Ovary (tissue), 9 donors: Measurements from ENCODE around the gene CDKN1B. TPM values are rescaled to one million over a fixed set of nuclear protein-coding genes. Genes with fewer than 3 reads are reported as not detected.

Source experiments
- DNase-seq, 5 donors: peaks; one replicate each; pipeline ENCODE4 v3.0.0-alpha.2; 2019 to 2020
- H3K27ac ChIP-seq, 2 donors: fragments of 200-600 bp; one replicate each; pipeline versions ENCODE4 v1.5.1 to v1.8.0; 2019 to 2022
- H3K27me3 ChIP-seq: fragments of 200-600 bp; one replicate; pipeline ENCODE4 v1.8.0; 2022
- H3K36me3 ChIP-seq: fragments of 200-600 bp; sonication (generic); one replicate; pipeline ENCODE4 v1.5.1; 2019
- H3K4me1 ChIP-seq: one replicate; pipeline ENCODE4 v1.8.1; 2013; ENCODE audit warnings: mild to moderate bottlenecking, moderate library complexity; ENCODE audit not compliant: insufficient read depth
- H3K4me3 ChIP-seq: fragments of 200-600 bp; sonication (generic); one replicate; pipeline ENCODE4 v1.5.1; 2017
- H3K9me3 ChIP-seq, 2 donors: fragments of 200-600 bp in 1 of 2; sonication (generic) in 1 of 2; one replicate each; pipeline versions ENCODE4 v1.5.1 to v1.8.1; 2013 to 2019; ENCODE audit warnings: mild to moderate bottlenecking in 1 of 2, moderate library complexity in 1 of 2
- EP300 ChIP-seq: sonication (generic); formaldehyde crosslinking; IDR thresholded peaks from one replicate; pipeline ENCODE4 v1.6.1; 2017; ENCODE audit warnings: antibody characterized with exemption
- POLR2A ChIP-seq: fragments of 450-650 bp; IDR thresholded peaks from one replicate; pipeline ENCODE4 v1.6.1; 2017; ENCODE audit warnings: antibody characterized with exemption, mild to moderate bottlenecking, moderate library complexity
- WGBS, 3 donors: extraction: QIAGEN DNeasy Blood & Tissue Kit in 1 of 3; methylation state at CpG; one replicate each; pipeline versions ENCODE4 v1.1.5 to v1.1.7; 2013 to 2017; 5-methylcytosine and 5-hydroxymethylcytosine counted together
- intact Hi-C, 4 donors: fragments of 100-400 bp; cut with DNase I; formaldehyde crosslinking; loops; one replicate each; pipeline versions ENCODE4 v1.11.0 to v1.15.1; 2022 to 2023
- polyA plus RNA-seq, 2 donors: library from polyadenylated mRNA; stranded (reverse); fragments of 200-250 nt in 1 of 2; fragments of 350-450 nt in 1 of 2; fragmentation: Illumina TruSeq in 1 of 2; extraction: RNeasy Lipid Tissue Mini Kit (QIAGEN cat#74804) in 1 of 2; gene quantifications; one replicate each; pipeline ENCODE4 v1.2.3, GENCODE V29; 2013 to 2014
- total RNA-seq, 7 donors: library from RNA; depleted of rRNA in 2 of 7; stranded (reverse); fragments of >200 nt in 2 of 7; fragmentation: NEBNext Ultra II Directional in 3 of 7; extraction: Animal tissue kit (Norgen Biotek cat#: 25700) in 3 of 7; gene quantifications; one replicate each; pipeline versions ENCODE4 v1.1.0 to v1.2.4, GENCODE V29; 2016 to 2023
- TF ChIP-seq, protein P1 (sequence below), 3 donors: fragments of 450-650 bp in 2 of 3; fragments of 200-600 bp in 1 of 3; IDR thresholded peaks; one replicate each; pipeline versions ENCODE4 v1.5.1 to v1.8.0; 2016 to 2022; ENCODE audit warnings: antibody characterized with exemption in 3 of 3, mild to moderate bottlenecking in 1 of 3
- donor health status: DM: no; HTN: no; CAD: no; lungs with moderate emphysema.
- donor health status: DM: no; HTN: no; CAD: no.
- donor health status: Bipolar disorder and iron deficiency.
- donor health status: DM: yes; HTN: yes; CAD: no.
- donor health status: DM: no; HTN: no; CAD: no.
- donor health status: DM: yes; HTN: yes; CAD: no.

The CDKN1B gene
- total and polyA plus RNA-seq, 9 donors, result 54.3 to 90.2 (median 75.5) TPM

DNA sequence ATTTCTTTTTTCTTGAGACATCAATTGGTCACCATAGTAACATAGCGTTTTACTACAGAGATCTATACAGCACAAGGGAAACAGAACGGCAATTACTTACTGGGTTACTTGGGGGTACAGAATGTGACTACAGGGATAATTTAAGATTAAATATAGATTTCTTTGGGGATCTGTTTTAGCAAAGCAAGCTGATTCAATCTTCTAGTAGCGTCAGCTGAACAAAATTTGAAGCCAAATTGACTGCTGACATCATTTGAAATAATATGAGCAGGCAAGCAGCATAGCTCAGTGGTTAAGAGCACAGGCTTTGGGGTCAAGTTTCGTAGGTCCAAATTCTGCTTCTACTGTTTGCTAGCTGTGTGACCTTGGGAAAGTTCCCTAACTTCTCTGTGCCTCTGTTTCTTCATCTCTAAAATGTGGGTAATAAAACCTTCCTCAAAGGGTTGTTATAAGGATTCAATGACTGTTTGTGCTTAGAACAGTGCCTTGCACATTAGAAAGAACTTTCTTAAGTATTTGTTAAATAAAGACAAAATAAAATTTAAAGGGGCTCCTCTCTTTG is 34.0 kb upstream of the CDKN1B start:
- H3K9me3 ChIP-seq, result no peaks in the 10 kb centered on the region
- intact Hi-C loops, result no loop called here
- TF ChIP-seq EP300 (no peak), POLR2A (no peak)
- TF ChIP-seq, protein P1, sequence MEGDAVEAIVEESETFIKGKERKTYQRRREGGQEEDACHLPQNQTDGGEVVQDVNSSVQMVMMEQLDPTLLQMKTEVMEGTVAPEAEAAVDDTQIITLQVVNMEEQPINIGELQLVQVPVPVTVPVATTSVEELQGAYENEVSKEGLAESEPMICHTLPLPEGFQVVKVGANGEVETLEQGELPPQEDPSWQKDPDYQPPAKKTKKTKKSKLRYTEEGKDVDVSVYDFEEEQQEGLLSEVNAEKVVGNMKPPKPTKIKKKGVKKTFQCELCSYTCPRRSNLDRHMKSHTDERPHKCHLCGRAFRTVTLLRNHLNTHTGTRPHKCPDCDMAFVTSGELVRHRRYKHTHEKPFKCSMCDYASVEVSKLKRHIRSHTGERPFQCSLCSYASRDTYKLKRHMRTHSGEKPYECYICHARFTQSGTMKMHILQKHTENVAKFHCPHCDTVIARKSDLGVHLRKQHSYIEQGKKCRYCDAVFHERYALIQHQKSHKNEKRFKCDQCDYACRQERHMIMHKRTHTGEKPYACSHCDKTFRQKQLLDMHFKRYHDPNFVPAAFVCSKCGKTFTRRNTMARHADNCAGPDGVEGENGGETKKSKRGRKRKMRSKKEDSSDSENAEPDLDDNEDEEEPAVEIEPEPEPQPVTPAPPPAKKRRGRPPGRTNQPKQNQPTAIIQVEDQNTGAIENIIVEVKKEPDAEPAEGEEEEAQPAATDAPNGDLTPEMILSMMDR (IDR thresholded peaks at IDR 0.05), result no peak
- WGBS, 3 donors, result 75 to 88% (median 79%) methylated on average over 4 of the region's 4 CpGs
- H3K27me3 ChIP-seq, result no peaks in the 10 kb centered on the region
- H3K36me3 ChIP-seq, result no peaks in the 10 kb centered on the region
- H3K4me3 ChIP-seq, result no peak overlapping the region
- no peak overlapping the region for H3K27ac ChIP-seq
- DNase-seq, result no peak
- H3K4me1 ChIP-seq, result no peaks in the 10 kb centered on the region

DNA sequence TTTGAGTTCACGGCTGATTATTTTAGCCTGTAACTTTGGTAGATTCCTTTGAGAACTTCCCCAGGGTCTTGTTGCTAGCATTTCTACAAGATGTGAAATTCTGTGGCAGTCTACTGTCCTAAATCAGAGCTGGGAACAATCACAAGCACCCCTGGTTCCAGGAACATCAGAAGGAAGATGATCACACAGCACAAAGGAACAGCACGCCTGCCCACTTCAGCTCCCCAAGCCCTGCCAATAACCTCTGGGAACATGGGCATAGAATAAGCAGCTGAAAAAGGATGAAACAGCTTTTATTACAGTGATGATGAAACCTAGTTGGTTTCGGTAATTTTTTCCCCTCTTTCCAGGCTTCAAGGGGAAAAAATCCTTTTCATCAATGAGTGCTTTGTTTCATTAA is 33.4 kb upstream of the CDKN1B start:
- Histone ChIP-seq H3K27me3 (no peaks in the 10 kb centered on the region), H3K36me3 (no peaks in the 10 kb centered on the region), H3K9me3 (no peaks in the 10 kb centered on the region), H3K4me3 (no peak overlapping the region), H3K27ac (no peak overlapping the region), H3K4me1 (no peaks in the 10 kb centered on the region)
- 50 to 61% (median 53%) methylated on average over 3 of the region's 3 CpGs for WGBS, 3 donors
- no peak for DNase-seq
- TF ChIP-seq POLR2A, result no peak
- TF ChIP-seq, protein P1 (IDR thresholded peaks at IDR 0.05), result no peak
- TF ChIP-seq EP300, result no peak
- intact Hi-C loops, result no loop called here

DNA sequence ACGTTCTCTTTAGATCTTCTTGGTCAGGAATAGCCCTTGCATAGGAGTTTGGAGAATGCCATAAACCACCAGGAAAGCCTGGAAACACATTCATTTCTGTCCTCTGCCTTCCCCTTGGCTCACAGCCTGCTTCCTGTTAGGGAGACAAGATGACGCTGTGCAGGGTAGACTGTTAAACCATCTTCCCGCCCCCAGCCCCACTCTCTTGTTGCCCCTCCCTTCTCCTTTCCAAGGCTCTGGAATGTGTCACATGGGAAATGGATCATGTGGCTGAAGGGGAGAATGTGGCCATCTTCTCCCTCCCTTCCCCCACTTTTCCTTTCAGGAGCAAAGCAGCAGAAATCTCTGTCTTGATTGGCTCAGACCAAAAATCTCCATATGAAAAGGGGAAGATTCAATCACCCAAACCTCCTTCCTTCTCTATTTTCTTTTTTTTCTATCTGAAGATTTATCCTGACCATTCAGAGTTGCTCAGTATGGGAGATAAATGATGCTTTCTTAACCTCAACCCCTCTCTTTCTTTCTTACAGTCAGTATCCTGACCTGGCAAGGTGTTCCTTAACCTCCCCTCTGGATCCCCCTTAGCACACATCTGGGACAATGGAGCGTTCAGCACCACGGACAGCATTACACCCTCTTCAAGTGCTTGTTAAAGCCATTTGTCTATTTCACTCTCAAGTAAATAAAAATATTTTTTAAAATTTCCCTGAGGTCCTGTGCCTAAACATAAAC is 32.6 kb upstream of the CDKN1B start:
- no peak for DNase-seq
- H3K36me3 ChIP-seq, result no peaks in the 10 kb centered on the region
- 1 to 3% (median 2%) methylated on average over 5 of the region's 5 CpGs for WGBS, 3 donors
- H3K27ac ChIP-seq, result no peak overlapping the region
- no peaks in the 10 kb centered on the region for H3K4me1 ChIP-seq
- no peaks in the 10 kb centered on the region for H3K9me3 ChIP-seq
- intact Hi-C loops, result no loop called here
- no peaks in the 10 kb centered on the region for H3K27me3 ChIP-seq
- TF ChIP-seq EP300 (no peak), POLR2A (no peak)
- TF ChIP-seq, protein P1 (IDR thresholded peaks at IDR 0.05), result no peak
- no peak overlapping the region for H3K4me3 ChIP-seq

DNA sequence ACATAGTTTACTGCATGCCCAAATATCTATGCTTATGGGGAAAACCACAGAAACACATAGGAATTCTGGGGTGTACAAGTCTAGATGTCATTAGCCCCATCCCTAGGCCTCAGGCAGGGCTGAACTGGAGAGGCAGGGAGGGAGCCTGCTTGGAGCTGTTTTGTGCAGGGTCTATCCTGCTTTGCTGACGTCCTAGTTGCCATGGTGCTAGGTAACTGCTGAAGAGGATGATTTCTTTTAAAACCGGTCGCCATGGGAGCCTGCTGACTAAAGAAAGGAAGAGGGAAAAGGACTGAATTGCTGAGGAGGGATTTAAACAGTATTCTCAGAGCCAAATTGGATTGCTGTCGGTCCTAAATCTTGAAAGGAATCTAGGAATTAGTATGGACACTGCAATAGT is 31.9 kb upstream of the CDKN1B start:
- H3K27ac ChIP-seq, result no peak overlapping the region
- TF ChIP-seq POLR2A, result no peak
- no peak for TF ChIP-seq EP300
- TF ChIP-seq, protein P1 (IDR thresholded peaks at IDR 0.05), result no peak
- no peak for DNase-seq
- H3K9me3 ChIP-seq, result no peaks in the 10 kb centered on the region
- intact Hi-C loops, result no loop called here
- no peaks in the 10 kb centered on the region for H3K27me3 ChIP-seq
- 39 to 50% (median 45%) methylated on average over 4 of the region's 4 CpGs for WGBS, 3 donors
- no peaks in the 10 kb centered on the region for H3K4me1 ChIP-seq
- H3K36me3 ChIP-seq, result no peaks in the 10 kb centered on the region
- H3K4me3 ChIP-seq, result no peak overlapping the region
